HG03066 (cell line): ENCODE results near the gene NDOR1.

ENCODE experiments used
- ATAC-seq: cut with Tn5 transposase; IDR thresholded peaks from one replicate; pipeline ENCODE4 v1.9.1; 2021; ENCODE audit warnings: low read depth; ENCODE audit not compliant: unreplicated experiment

Gene NDOR1

DNA sequence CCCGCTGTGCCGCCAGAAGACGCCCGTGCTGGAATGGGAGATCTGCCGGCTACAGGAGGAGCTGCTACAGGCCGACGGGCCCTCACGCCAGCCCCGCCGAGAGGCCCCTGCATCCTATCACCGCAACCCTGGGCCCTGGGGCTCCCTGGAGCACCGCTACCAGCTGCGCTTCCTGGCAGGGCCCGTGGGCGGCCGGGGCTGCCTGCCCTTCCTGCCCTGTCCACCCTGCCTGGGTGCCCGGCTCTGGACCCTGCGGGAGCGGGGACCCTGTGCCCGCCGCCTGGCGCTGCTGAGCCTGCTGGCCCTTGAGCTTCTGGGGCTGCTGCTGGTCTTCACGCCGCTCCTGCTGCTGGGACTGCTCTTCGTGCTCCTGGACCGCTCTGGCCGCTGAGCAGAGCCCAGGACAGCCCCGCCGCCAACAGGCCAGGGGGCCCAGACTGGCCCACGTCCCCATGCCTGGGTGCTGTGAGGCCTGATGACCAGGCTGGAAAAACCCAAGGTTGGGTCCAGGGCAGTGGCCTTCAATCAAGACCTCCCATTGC, 12.8 kb downstream of the NDOR1 start:
- no peak for ATAC-seq

- no peak for ATAC-seq
Measured at GRCh38 chr9:137218754-137219271, 13.3 kb downstream of the NDOR1 start.

DNA sequence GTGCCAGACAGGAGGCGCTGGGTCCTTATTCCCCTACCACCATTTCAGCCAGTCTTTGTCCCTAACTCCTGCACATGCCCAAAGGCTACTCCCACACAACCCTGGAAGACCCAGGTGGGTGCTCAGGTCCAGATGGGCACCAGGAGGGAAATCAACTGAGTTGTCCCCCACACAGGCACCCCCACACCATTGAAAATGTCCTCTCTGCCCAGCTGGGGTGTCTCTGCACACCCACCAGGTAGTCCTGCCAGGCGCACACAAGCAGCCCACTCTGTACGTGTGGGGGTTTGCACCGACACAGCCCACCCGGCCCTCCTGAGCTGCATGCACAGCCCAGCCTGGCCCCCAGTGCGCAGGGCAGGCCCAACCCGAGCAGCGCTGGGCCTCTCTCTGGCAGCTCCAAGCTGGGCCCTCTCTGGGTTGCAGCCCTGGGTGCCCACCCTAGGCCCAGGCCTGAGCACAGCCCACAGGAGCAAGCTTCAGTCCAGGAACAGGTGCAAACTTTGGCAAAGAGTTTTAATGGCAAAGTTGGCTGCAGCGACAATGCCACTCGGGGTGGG, 14.3 kb downstream of the NDOR1 start:
- no peak for ATAC-seq

DNA sequence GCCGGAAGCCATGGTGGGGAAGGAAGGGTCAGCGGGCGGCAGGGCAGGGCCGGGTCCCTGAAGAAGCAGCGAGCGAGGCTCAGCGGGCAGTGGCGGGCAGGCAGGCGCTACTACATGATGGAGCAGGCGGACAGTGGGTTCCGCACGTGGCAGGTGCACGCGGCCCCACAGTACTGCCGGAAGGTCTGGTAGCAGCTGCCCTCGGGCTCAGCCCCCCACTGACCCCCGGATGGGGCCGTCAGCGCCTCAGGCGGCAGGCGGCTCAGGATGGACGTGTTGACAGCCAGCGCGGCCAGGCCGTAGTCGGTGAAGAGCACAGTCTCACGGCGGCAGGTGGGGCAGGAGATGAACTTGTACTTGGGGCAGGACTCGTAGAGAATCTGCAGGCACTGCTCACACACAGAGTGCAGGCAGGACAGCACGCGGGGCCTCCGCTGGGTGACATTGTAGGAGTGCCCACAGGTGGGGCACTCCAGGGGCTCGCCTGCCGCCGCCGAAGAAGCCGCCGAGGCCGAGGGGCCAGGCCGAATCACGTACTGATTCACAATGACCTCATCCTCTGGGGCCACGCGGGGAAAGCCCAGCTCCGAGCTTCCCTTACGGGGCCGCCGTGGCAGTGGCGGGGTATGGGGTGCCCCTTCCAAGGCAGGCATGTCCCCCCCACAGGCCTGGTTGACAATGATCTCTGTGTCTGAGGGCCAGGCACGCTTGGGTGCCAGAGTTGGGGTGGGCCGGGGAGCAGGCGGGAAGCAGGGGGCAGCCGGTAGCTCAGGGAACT, 15.0 kb downstream of the NDOR1 start:
- no peak for ATAC-seq

GRCh38 chr9:137221095-137221505, 15.6 kb downstream of the NDOR1 start:
- ATAC-seq, result no peak

DNA sequence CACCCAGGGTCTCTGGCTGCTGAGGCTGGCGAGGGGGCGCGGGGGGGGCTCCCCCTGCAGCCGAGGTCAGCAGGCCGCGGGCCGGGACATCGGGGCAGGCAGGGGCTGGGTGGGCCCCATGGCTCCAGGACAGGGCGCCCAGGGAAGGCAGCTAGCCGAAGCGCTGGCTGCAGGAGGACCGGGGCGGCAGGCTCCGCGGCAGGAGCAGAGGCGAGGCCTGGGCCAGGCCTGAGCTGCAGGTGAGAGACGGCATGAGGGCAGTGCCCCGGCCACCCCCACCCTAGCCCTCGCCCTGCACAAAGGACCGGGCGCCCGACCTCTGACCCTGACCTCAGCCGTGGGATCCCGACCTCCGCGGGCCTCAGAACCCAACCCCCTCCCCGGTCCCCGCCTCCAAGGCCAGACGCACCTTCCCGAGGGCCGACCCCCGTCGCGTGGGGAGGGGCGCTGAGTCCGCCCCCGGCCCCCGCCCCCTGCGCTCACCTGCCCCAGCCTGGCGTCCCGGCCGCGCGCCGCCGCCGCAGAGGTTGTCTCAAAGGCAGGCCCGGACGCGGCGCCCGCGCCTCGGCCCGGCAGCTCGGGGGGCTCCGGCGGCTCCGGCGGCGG, 16.1 kb downstream of the NDOR1 start:
- ATAC-seq, result no peak

GRCh38 chr9:137222190-137223077, 16.9 kb downstream of the NDOR1 start, which contains the start of gene RNF208:
Gene RNF208, minus strand, starts transcription at chr9:137222240. Its CDS starts 1,028 bp downstream, at chr9:137221212.
- peak; percentile 3 for ATAC-seq

DNA sequence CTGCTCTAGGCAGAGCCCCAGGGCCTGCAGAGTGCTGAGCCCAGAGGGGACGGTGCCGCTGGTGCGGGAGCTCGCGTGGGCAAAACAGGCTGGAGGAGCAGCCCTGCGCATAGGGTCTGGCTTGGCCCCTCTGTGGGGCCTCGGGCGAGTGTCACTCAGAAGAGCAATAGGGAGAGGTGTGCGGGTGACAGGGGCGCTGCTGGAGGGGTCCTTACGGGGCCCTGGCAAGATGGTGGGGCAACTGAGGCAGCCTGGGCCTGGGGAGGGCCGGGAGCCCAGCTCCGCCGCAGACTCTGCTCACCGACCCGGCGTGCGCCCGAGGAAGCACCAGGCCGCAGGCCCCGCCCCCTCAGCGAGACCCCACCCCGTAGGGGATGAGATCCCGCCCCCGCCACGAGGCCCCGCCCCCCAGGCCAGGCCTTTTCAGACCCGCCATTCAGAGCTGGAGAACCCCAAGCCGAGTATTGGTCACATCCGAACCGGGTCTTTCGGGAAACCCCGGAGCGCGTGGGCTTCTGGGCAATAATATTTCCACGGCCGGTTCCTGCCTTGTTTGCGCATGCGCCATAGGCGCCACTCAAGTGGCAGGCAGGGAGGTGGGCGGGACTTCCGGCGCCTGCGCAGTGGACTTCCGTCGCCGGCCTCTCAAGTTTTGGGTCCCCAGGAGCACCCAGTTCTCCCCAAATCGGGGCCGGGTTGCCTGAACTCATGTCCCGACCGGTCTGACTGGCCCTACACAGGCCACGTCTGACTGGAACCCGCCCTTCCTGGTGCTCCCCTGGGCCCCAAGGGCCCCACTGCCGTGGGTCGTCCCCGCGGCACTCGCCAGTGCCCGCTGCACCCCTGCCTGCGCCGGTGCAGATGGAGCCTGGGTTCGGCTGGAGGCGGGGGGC, 17.8 kb downstream of the NDOR1 start:
- ATAC-seq, result peak; percentile 68

DNA sequence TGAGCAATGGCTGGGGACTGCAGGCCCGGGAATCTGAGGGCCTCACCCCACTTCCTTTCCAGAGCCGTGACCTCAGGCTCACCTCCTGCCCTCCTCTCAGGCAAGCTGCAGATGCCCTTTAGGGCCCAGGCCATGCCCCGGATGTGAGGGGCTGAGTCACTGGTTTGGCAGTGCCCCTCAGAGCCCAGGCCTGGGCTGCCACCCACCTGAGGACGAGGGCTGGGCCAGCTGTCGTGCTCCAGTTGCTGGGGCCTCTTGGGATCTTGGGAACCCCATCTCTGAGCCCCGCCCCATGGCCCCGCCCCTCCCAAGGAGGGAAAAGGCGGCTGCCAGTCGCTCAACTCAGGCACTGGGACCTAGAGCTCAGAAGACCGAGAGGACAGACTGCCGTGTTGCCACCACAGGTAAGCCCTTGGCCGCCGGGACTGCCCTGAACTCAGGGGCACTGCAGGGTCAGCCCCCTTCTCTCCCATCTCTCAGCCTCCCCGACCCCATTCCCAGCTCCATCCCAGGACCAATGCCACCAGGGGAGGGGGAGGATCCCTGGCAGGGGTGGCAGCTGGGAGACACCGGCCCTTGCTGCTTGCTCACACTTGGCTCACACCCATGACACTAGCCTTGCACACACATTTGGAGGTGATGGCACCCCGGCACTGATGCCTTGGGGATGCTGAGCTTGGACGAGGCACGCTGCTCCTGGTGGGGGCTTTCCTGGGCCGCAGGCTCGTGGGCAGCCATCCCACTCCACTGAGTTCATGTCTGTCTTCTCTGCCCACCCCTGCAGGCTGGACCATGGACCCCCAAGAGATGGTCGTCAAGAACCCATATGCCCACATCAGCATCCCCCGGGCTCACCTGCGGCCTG, 19.6 kb downstream of the NDOR1 start, which contains the start of gene CYSRT1:
Gene CYSRT1, plus strand, starts transcription at position 345 of the 865 bp plus-strand sequence. Its CDS starts 448 bp downstream, at position 793.
- no peak for ATAC-seq

DNA sequence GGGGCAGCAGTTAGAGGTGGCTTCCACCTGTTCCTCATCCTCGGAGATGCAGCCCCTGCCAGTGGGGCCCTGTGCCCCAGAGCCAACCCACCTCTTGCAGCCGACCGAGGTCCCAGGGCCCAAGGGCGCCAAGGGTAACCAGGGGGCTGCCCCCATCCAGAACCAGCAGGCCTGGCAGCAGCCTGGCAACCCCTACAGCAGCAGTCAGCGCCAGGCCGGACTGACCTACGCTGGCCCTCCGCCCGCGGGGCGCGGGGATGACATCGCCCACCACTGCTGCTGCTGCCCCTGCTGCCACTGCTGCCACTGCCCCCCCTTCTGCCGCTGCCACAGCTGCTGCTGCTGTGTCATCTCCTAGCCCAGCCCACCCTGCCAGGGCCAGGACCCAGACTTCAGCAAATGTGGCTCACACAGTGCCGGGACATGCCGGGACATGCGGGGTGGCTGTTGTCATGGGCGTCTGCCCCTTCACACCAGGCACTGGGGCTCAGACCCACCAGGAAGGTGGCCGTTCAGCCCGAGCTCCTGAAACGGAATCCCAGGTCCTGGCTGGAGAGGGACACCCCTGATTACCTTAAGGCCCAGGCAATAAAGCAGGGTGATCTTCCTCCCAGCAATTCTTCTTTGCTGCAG, 20.3 kb downstream of the NDOR1 start:
- no peak for ATAC-seq

GRCh38 chr9:137226338-137227053, 21.0 kb downstream of the NDOR1 start:
- ATAC-seq, result no peak

- ATAC-seq, result no peak
Measured at GRCh38 chr9:137227054-137227852, 21.8 kb downstream of the NDOR1 start, which contains the start of gene RNF224. Gene RNF224, plus strand, starts transcription at chr9:137227502. Its CDS starts 834 bp downstream, at chr9:137228336.

DNA sequence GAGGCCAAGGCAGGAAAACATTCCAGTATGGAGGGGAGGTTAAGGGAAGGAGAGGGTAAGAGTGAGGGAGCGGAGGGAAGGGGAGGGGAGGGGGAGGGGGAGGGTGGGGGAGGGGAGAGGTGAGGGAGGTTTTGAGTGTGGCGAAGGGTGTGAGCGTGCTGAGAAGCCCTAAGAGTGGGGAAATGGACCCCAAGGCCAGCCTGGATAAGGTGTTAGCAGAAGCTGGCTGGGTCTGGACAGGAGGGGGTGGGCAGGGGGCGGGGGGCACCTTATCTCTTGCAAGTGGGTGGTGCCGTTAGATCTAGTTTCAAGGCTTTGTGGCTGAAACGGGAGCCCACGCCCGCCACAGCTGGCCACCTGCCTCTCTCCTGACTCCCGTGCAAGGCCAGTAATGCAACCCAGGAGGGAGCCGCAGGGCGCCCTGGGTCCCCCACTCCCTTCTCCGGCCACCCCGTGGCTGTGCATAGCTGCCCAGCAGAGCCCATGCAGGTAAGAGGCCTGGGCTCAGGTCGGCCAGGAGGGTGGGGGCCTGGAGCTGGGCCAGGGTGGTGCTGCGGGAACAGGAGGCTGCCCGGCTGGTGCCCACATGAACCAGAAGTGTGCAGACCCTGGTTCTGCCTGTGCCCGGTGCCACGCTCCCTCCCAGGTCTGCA, 22.5 kb downstream of the NDOR1 start:
- no peak for ATAC-seq

GRCh38 chr9:137228506-137228967, 23.0 kb downstream of the NDOR1 start:
- no peak for ATAC-seq
